Left forelimb (tissue), 1 donor: ENCODE data around the gene BBLN.
"Not testable (repeated sequence)": the region's sequence is repeated elsewhere in the genome, so short reads cannot be mapped to it uniquely, and the experiment has no call there.

Source experiments
- DNase-seq: peaks from one replicate; pipeline ENCODE4 v3.0.0-alpha.2; 2018; ENCODE audit warnings: low spot score

The BBLN gene

GRCh38 chr9:128124873-128125579, 35.0 kb upstream of the BBLN start:
- no peak for DNase-seq

- no peak for DNase-seq
Measured at GRCh38 chr9:128125580-128126354, 34.3 kb upstream of the BBLN start.

- DNase-seq, result peak; percentile 91
Measured at GRCh38 chr9:128127568-128127989, 32.5 kb upstream of the BBLN start, which contains the start of gene PTGES2. PTGES2 (minus strand) TSS chr9:128127729; CDS start chr9:128127717, 12 bp downstream.

GRCh38 chr9:128127990-128128835, 31.9 kb upstream of the BBLN start:
- DNase-seq, result peak; percentile 93

- DNase-seq, result no peak
Measured at GRCh38 chr9:128128836-128129590, 31.1 kb upstream of the BBLN start.

GRCh38 chr9:128129976-128130590, 30.0 kb upstream of the BBLN start:
- not testable (repeated sequence) for DNase-seq

- not testable (repeated sequence) for DNase-seq
Measured at GRCh38 chr9:128130651-128131050, 29.4 kb upstream of the BBLN start.

GRCh38 chr9:128131346-128131745, 28.7 kb upstream of the BBLN start:
- DNase-seq, result not testable (repeated sequence)

- not testable (repeated sequence) for DNase-seq
Measured at GRCh38 chr9:128132139-128132538, 27.9 kb upstream of the BBLN start.

- DNase-seq, result peak; percentile 50
Measured at GRCh38 chr9:128135561-128135960, 24.5 kb upstream of the BBLN start.

GRCh38 chr9:128136816-128137793, 23.0 kb upstream of the BBLN start:
- no peak for DNase-seq

- no peak for DNase-seq
Measured at GRCh38 chr9:128138001-128138400, 22.1 kb upstream of the BBLN start.

- no peak for DNase-seq
Measured at GRCh38 chr9:128139621-128140020, 20.4 kb upstream of the BBLN start.

GRCh38 chr9:128141604-128142003, 18.5 kb upstream of the BBLN start:
- DNase-seq, result no peak

GRCh38 chr9:128142061-128142460, 18.0 kb upstream of the BBLN start:
- DNase-seq, result peak; percentile 42

- no peak for DNase-seq
Measured at GRCh38 chr9:128142596-128142995, 17.5 kb upstream of the BBLN start.

GRCh38 chr9:128143525-128144238, 16.4 kb upstream of the BBLN start:
- no peak for DNase-seq

GRCh38 chr9:128144239-128145181, 15.6 kb upstream of the BBLN start:
- no peak for DNase-seq
